ENCODE measurements around the gene PHF20. TPM values are rescaled to one million over a fixed set of nuclear protein-coding genes. Genes with fewer than 3 reads are reported as not detected.

Gene PHF20
- total and polyA plus RNA-seq, 2 donors (not counting 3 experiments of a cell fraction or from before 2014, with no cell fraction given): 25.0 to 45.8 TPM

GRCh38 chr20:35807877-35808276, 36.1 kb downstream of the PHF20 start:
- ChIA-PET POLR2A (interaction anchor here (0.7 kb wide), 1 partner anchor 28 kb away, joined by 6 read pairs; no protein-coding TSS in a partner anchor), CTCF (no interaction called here)
- TF ChIP-seq JUN (IDR thresholded peaks at IDR 0.05; ENCODE audit: borderline replicate concordance, insufficient read depth, insufficient read length, low read depth) (no peak), POLR2AphosphoS5 (IDR thresholded peaks at IDR 0.05; ENCODE audit: insufficient read depth, low read depth, low read length) (no peak), POLR2A (IDR thresholded peaks at IDR 0.05; ENCODE audit: low read depth, low read length) (no peak), MAX (IDR thresholded peaks at IDR 0.05; ENCODE audit: insufficient read depth, insufficient read length) (no peak), CTCF (IDR thresholded peaks at IDR 0.05; ENCODE audit: extremely low read depth in 1 of 2, insufficient read depth in 1 of 2, low read depth in 1 of 2, low read length in 2 of 2) (no peak), FOS (IDR thresholded peaks at IDR 0.05; ENCODE audit: borderline replicate concordance, insufficient read depth, low read length) (no peak), MYC (IDR thresholded peaks at IDR 0.05; ENCODE audit: low read depth, low read length) (no peak), GATA2 (IDR thresholded peaks at IDR 0.05; ENCODE audit: insufficient read depth, insufficient read length, low read depth, low read length) (no peak), EZH2 (IDR thresholded peaks at IDR 0.05; ENCODE audit: borderline replicate concordance, low read depth, low read length, severe bottlenecking) (no peak)
- BruUV-seq (replicated peaks): no TSS peak
- no peak overlapping the region for H3K4me3 ChIP-seq (replicated peaks in 1 of 3; ENCODE audit: insufficient read depth in 1 of 3, low read depth in 1 of 3, low read length in 3 of 3)
- H3K36me3 ChIP-seq (ENCODE audit: control insufficient read depth in 2 of 2, extremely low read depth in 1 of 2, insufficient read depth in 2 of 2, low read length in 2 of 2): peaks cover 0 to 3% of the 10 kb centered on the region in 2 experiments
- no peaks in the 10 kb centered on the region for H3K27me3 ChIP-seq (ENCODE audit: control insufficient read depth in 2 of 2, insufficient read depth in 2 of 2, low read length in 2 of 2)
- DNase-seq (ENCODE audit: low read depth, low spot score): no peak
- no peak overlapping the region for H3K27ac ChIP-seq (ENCODE audit: insufficient read depth, low read depth, low read length)
- no peak overlapping the region for H3K4me2 ChIP-seq (ENCODE audit: insufficient read depth, low read length)
- dilution Hi-C loops (cut with MboI; ENCODE audit: extremely low pct_ligation_motif_present, low sequenced_read_pairs): no loop called here
- no peak for FAIRE-seq
- H3K9me3 ChIP-seq (replicated peaks; ENCODE audit: control insufficient read depth, insufficient read depth, low read length): no peaks in the 10 kb centered on the region
- H4K20me1 ChIP-seq (replicated peaks; ENCODE audit: control insufficient read depth, extremely low read depth, insufficient read depth, low read length): no peaks in the 10 kb centered on the region
- peaks cover 20% of the 10 kb centered on the region for H3K79me2 ChIP-seq (ENCODE audit: control insufficient read depth, insufficient read depth, low read length)
- intact Hi-C loops (cut with micrococcal nuclease): no loop called here
- no peaks in the 10 kb centered on the region for H3K4me1 ChIP-seq (ENCODE audit: control insufficient read depth, extremely low read depth, insufficient read depth, low read length)
- H3K9ac ChIP-seq (replicated peaks; ENCODE audit: extremely low read depth, insufficient read depth, low read length): no peak overlapping the region
- no peak overlapping the region for H2AFZ ChIP-seq (ENCODE audit: low read depth, low read length)
- H3K9me1 ChIP-seq (replicated peaks; ENCODE audit: control insufficient read depth, extremely low read depth, insufficient read depth, low read length): no peaks in the 10 kb centered on the region
